HL-60 (cell line): Measurements from ENCODE around the gene TMX2.

Experiments used
- DNase-seq, 2 experiments: peaks; one replicate each; pipeline ENCODE4 v3.0.0-alpha.2; 2010 to 2020; ENCODE audit warnings: low read depth in 1 of 2, low spot score in 1 of 2
- H3K27ac ChIP-seq: fragments of 250-450 bp; sonication (Bioruptor Pico); replicated peaks from 2 replicates; pipeline ENCODE4 v1.5.1; 2020; ENCODE audit warnings: mild to moderate bottlenecking, moderate library complexity
- H3K27me3 ChIP-seq: fragments of 250-450 bp; sonication (Bioruptor Pico); 2 replicates; pipeline ENCODE4 v1.5.1; 2021; ENCODE audit warnings: mild to moderate bottlenecking, moderate library complexity; ENCODE audit not compliant: insufficient read depth, poor library complexity, severe bottlenecking
- H3K4me3 ChIP-seq: replicated peaks from 2 replicates; pipeline ENCODE4 v1.5.1; 2011; ENCODE audit warnings: mild to moderate bottlenecking, control low read depth, low read length; ENCODE audit not compliant: insufficient read depth
- CTCF ChIP-seq: IDR thresholded peaks from one replicate; pipeline ENCODE4 v1.5.1; 2011; ENCODE audit warnings: low read length, control low read depth, inconsistent platforms; ENCODE audit not compliant: insufficient read depth
- GABPA ChIP-seq: IDR thresholded peaks from 2 replicates; pipeline ENCODE4 v1.6.1; 2012; ENCODE audit warnings: low read depth
- POLR2AphosphoS5 ChIP-seq: IDR thresholded peaks from 2 replicates; pipeline ENCODE4 v1.6.1; 2012; ENCODE audit warnings: low read depth
- SPI1 ChIP-seq: IDR thresholded peaks from 2 replicates; pipeline ENCODE4 v1.6.1; 2012; ENCODE audit warnings: low read depth, mild to moderate bottlenecking, borderline replicate concordance
- TF ChIP-seq, protein P1 (sequence below): IDR thresholded peaks from 2 replicates; pipeline ENCODE4 v1.6.1; 2012; ENCODE audit warnings: low read depth; ENCODE audit not compliant: insufficient replicate concordance

TMX2 gene

GRCh38 chr11:57787920-57788702 lies 75.7 kb downstream of the TMX2 start:
- no peak for TF ChIP-seq GABPA
- TF ChIP-seq SPI1: peak; percentile 72
- TF ChIP-seq, protein P1, sequence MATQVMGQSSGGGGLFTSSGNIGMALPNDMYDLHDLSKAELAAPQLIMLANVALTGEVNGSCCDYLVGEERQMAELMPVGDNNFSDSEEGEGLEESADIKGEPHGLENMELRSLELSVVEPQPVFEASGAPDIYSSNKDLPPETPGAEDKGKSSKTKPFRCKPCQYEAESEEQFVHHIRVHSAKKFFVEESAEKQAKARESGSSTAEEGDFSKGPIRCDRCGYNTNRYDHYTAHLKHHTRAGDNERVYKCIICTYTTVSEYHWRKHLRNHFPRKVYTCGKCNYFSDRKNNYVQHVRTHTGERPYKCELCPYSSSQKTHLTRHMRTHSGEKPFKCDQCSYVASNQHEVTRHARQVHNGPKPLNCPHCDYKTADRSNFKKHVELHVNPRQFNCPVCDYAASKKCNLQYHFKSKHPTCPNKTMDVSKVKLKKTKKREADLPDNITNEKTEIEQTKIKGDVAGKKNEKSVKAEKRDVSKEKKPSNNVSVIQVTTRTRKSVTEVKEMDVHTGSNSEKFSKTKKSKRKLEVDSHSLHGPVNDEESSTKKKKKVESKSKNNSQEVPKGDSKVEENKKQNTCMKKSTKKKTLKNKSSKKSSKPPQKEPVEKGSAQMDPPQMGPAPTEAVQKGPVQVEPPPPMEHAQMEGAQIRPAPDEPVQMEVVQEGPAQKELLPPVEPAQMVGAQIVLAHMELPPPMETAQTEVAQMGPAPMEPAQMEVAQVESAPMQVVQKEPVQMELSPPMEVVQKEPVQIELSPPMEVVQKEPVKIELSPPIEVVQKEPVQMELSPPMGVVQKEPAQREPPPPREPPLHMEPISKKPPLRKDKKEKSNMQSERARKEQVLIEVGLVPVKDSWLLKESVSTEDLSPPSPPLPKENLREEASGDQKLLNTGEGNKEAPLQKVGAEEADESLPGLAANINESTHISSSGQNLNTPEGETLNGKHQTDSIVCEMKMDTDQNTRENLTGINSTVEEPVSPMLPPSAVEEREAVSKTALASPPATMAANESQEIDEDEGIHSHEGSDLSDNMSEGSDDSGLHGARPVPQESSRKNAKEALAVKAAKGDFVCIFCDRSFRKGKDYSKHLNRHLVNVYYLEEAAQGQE: no peak
- TF ChIP-seq CTCF: no peak
- peak; percentile 71; the same call in 1 of the 2 replicates for TF ChIP-seq POLR2AphosphoS5
- Histone ChIP-seq H3K27ac (no peak overlapping the region), H3K4me3 (no peak overlapping the region), H3K27me3 (no peaks in the 10 kb centered on the region)
- DNase-seq: peak; percentile 63 to 92

DNA sequence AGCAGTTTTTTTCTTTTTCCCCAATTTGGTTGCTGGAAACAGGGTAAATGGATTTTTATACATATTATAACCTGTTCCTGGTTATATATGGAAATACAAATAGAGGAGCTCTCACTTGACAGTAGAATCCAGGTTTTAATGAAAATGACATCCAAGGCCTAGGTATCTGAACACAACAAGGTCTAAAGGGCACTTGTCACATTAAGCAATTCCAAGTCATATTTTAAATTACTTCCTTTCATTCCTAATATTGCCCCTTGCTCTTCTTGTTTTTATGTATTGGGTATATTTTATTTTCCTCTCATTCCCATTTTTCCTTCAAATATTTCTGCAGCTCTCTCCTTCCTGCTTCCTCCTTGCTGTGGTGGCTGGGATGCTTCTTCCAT lies 76.3 kb downstream of the TMX2 start:
- H3K27me3 ChIP-seq: no peaks in the 10 kb centered on the region
- H3K4me3 ChIP-seq: no peak overlapping the region
- TF ChIP-seq CTCF: no peak
- no peak for TF ChIP-seq SPI1
- TF ChIP-seq, protein P1: no peak
- no peak for TF ChIP-seq POLR2AphosphoS5
- TF ChIP-seq GABPA: no peak
- no peak for DNase-seq
- H3K27ac ChIP-seq: no peak overlapping the region
